Measurements from ENCODE around the gene CDC45.

Gene CDC45

DNA sequence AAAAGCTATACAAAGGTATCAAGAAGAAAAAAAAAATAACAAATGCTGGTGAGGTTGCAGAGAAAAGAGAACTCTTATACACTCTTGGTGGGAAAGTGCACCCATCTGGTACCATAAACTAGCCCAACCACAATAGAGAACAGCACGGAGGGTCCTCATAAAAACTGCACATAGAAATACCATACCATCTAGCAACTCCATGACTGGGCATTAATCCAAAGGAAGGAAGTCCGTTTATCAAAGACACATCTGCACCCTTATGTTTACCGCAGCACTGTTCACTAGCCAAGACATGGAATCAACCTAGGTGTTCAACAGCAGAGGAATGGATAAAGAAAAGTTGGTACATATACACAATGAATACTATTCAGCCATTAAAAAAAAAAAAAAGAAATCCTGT lies 55.3 kb downstream of the CDC45 start:
- H3K4me1 ChIP-seq (ENCODE audit: control insufficient read depth, insufficient read depth, low read depth, low read length) = peaks cover 2% of the 10 kb centered on the region
- no peak overlapping the region for H3K9ac ChIP-seq (ENCODE audit: low read length)
- 65% methylated on average over 2 of the region's 3 CpGs for WGBS
- H3K14ac ChIP-seq (ENCODE audit: low read length in 2 of 2) = no peak overlapping the region
- H3K4me3 ChIP-seq (ENCODE audit: insufficient read depth in 1 of 2, low read depth in 1 of 2, low read length in 2 of 2) = no peak overlapping the region
- H3K9me3 ChIP-seq (ENCODE audit: control insufficient read depth, low read length) = no peaks in the 10 kb centered on the region
- H3K27me3 ChIP-seq (ENCODE audit: control insufficient read depth in 1 of 2, insufficient read depth in 1 of 2, low read length in 2 of 2) = peaks cover 7 to 14% of the 10 kb centered on the region in 2 experiments
- H2AK5ac ChIP-seq (ENCODE audit: low read length, severe bottlenecking) = no peak overlapping the region
- H2BK15ac ChIP-seq (ENCODE audit: low read depth, poor library complexity, severe bottlenecking) = no peak overlapping the region
- H3K27ac ChIP-seq (ENCODE audit: low read length, poor library complexity, severe bottlenecking) = no peak overlapping the region
- H3K4me2 ChIP-seq (ENCODE audit: low read length, poor library complexity, severe bottlenecking) = no peak overlapping the region
- H3K18ac ChIP-seq (ENCODE audit: low read depth in 1 of 2, low read length in 2 of 2) = no peak overlapping the region
- no peak overlapping the region for H2BK120ac ChIP-seq (ENCODE audit: low read depth, low read length)
- H2BK5ac ChIP-seq (ENCODE audit: low read depth, low read length, poor library complexity, severe bottlenecking) = no peak overlapping the region
- H2BK12ac ChIP-seq (ENCODE audit: low read length in 2 of 2) = no peak overlapping the region
- H3K23ac ChIP-seq (ENCODE audit: low read length in 2 of 2) = no peak overlapping the region
- no peak overlapping the region for H2AFZ ChIP-seq (ENCODE audit: low read depth, low read length)
- no peaks in the 10 kb centered on the region for H3K36me3 ChIP-seq (ENCODE audit: control insufficient read depth in 1 of 2, insufficient read depth in 2 of 2, low read depth in 1 of 2, low read length in 2 of 2)
- no peak overlapping the region for H4K91ac ChIP-seq (ENCODE audit: low read length)
- no peak for DNase-seq
- no peak overlapping the region for H4K8ac ChIP-seq (ENCODE audit: low read length)
- H3K79me1 ChIP-seq (replicated peaks; ENCODE audit: low read length, poor library complexity, severe bottlenecking) = no peaks in the 10 kb centered on the region
- no peak overlapping the region for H3K4ac ChIP-seq (ENCODE audit: low read depth in 1 of 2, low read length in 2 of 2)

DNA sequence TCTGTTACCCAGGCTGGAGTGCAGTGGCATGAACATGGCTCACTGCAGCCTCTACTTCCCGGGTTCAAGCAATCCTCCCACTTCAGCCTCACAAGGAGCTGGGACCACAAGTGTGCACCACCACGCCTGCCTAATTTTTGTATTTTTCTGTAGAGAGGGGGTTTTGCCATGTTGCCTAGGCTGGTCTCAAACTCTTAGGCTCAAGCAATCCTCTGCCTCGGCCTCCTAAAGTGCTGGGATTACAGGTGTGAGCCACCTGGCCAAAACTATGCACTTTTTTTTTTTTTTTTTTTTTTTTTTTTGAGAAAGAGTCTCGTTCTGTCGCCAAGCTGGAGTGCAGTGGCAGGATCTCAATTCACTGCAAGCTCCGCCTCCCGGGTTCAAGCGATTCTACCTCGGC lies 56.8 kb downstream of the CDC45 start:
- Histone ChIP-seq H4K91ac (ENCODE audit: low read length) (no peak overlapping the region), H3K4me3 (ENCODE audit: insufficient read depth in 1 of 2, low read depth in 1 of 2, low read length in 2 of 2) (no peak overlapping the region), H4K8ac (ENCODE audit: low read length) (no peak overlapping the region), H3K79me1 (replicated peaks; ENCODE audit: low read length, poor library complexity, severe bottlenecking) (no peaks in the 10 kb centered on the region), H2BK5ac (ENCODE audit: low read depth, low read length, poor library complexity, severe bottlenecking) (no peak overlapping the region), H3K36me3 (ENCODE audit: control insufficient read depth in 1 of 2, insufficient read depth in 2 of 2, low read depth in 1 of 2, low read length in 2 of 2) (no peaks in the 10 kb centered on the region), H3K27me3 (ENCODE audit: control insufficient read depth in 1 of 2, insufficient read depth in 1 of 2, low read length in 2 of 2) (peaks cover 0 to 21% of the 10 kb centered on the region in 2 experiments), H2AFZ (ENCODE audit: low read depth, low read length) (no peak overlapping the region), H3K4ac (ENCODE audit: low read depth in 1 of 2, low read length in 2 of 2) (no peak overlapping the region), H2BK120ac (ENCODE audit: low read depth, low read length) (no peak overlapping the region), H3K18ac (ENCODE audit: low read depth in 1 of 2, low read length in 2 of 2) (no peak overlapping the region), H3K4me2 (ENCODE audit: low read length, poor library complexity, severe bottlenecking) (no peak overlapping the region), H3K9me3 (ENCODE audit: control insufficient read depth, low read length) (no peaks in the 10 kb centered on the region), H3K27ac (ENCODE audit: low read length, poor library complexity, severe bottlenecking) (no peak overlapping the region), H3K23ac (ENCODE audit: low read length in 2 of 2) (no peak overlapping the region), H2AK5ac (ENCODE audit: low read length, severe bottlenecking) (no peak overlapping the region), H3K14ac (ENCODE audit: low read length in 2 of 2) (no peak overlapping the region), H3K4me1 (ENCODE audit: control insufficient read depth, insufficient read depth, low read depth, low read length) (no peaks in the 10 kb centered on the region), H2BK12ac (ENCODE audit: low read length in 2 of 2) (no peak overlapping the region), H3K9ac (ENCODE audit: low read length) (no peak overlapping the region), H2BK15ac (ENCODE audit: low read depth, poor library complexity, severe bottlenecking) (no peak overlapping the region)
- WGBS = 91% methylated on average over 7 of the region's 9 CpGs
- no peak for DNase-seq

DNA sequence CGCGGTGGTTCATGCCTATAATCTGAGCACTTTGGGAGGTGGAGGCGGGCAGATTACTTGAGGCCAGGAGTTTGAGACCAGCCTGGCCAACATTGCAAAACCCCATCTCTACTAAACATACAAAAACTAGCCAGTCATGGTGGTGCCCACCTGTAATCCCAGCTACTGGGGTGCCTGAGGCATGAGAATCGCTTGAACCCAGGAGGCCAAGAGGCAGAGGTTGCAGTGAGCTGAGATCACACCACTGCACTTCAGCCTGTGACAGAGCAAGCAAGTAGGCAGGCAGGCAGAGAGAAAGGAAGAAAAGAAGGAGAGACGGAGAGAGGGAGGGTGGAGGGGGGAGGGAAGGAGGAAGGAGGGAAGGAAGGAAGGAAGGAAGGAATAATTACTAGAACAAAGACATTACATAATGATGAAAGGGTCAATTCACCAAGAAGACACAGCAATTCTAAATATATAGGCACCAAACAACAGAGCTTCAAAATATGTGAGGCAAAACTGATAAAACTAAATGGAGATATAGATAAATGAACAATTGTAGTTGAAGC lies 58.3 kb downstream of the CDC45 start:
- Histone ChIP-seq H3K23ac (ENCODE audit: low read length in 2 of 2) (no peak overlapping the region), H2BK15ac (ENCODE audit: low read depth, poor library complexity, severe bottlenecking) (no peak overlapping the region), H3K27ac (ENCODE audit: low read length, poor library complexity, severe bottlenecking) (no peak overlapping the region), H3K18ac (ENCODE audit: low read depth in 1 of 2, low read length in 2 of 2) (no peak overlapping the region), H4K8ac (ENCODE audit: low read length) (no peak overlapping the region), H2AK5ac (ENCODE audit: low read length, severe bottlenecking) (no peak overlapping the region), H3K14ac (ENCODE audit: low read length in 2 of 2) (no peak overlapping the region), H2BK120ac (ENCODE audit: low read depth, low read length) (no peak overlapping the region), H3K4me2 (ENCODE audit: low read length, poor library complexity, severe bottlenecking) (no peak overlapping the region), H2BK12ac (ENCODE audit: low read length in 2 of 2) (no peak overlapping the region), H2BK5ac (ENCODE audit: low read depth, low read length, poor library complexity, severe bottlenecking) (no peak overlapping the region), H3K4me3 (ENCODE audit: insufficient read depth in 1 of 2, low read depth in 1 of 2, low read length in 2 of 2) (no peak overlapping the region), H3K4me1 (ENCODE audit: control insufficient read depth, insufficient read depth, low read depth, low read length) (no peaks in the 10 kb centered on the region), H3K4ac (ENCODE audit: low read depth in 1 of 2, low read length in 2 of 2) (no peak overlapping the region), H3K36me3 (ENCODE audit: control insufficient read depth in 1 of 2, insufficient read depth in 2 of 2, low read depth in 1 of 2, low read length in 2 of 2) (no peaks in the 10 kb centered on the region), H3K27me3 (ENCODE audit: control insufficient read depth in 1 of 2, insufficient read depth in 1 of 2, low read length in 2 of 2) (peaks cover 0 to 22% of the 10 kb centered on the region in 2 experiments), H3K79me1 (replicated peaks; ENCODE audit: low read length, poor library complexity, severe bottlenecking) (no peaks in the 10 kb centered on the region), H2AFZ (ENCODE audit: low read depth, low read length) (no peak overlapping the region), H4K91ac (ENCODE audit: low read length) (no peak overlapping the region), H3K9me3 (ENCODE audit: control insufficient read depth, low read length) (no peaks in the 10 kb centered on the region), H3K9ac (ENCODE audit: low read length) (no peak overlapping the region)
- DNase-seq = no peak
- 94% methylated on average over 4 of the region's 5 CpGs for WGBS

DNA sequence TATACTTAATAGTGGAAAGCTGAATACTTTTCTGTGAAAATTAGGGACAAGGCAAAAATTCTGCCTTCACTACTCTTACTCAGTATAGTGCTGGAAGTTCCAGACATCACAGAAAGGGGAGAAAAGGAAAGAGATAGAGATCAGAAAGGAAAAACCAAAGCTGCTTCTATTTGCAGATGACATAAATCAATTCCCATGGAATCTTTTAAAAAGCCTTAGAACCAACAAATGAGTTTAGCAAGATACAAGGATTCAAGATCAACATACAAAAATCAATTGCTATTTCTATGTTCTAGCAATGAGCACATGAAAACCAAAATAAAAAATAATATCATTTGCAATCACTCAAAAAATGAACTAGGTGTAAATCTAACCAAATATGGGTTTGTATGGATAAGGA lies 60.7 kb downstream of the CDC45 start:
- H2BK15ac ChIP-seq (ENCODE audit: low read depth, poor library complexity, severe bottlenecking) = no peak overlapping the region
- no peaks in the 10 kb centered on the region for H3K4me1 ChIP-seq (ENCODE audit: control insufficient read depth, insufficient read depth, low read depth, low read length)
- no peak overlapping the region for H3K4ac ChIP-seq (ENCODE audit: low read depth in 1 of 2, low read length in 2 of 2)
- no peak overlapping the region for H2AK5ac ChIP-seq (ENCODE audit: low read length, severe bottlenecking)
- DNase-seq = no peak
- H3K27ac ChIP-seq (ENCODE audit: low read length, poor library complexity, severe bottlenecking) = no peak overlapping the region
- H3K4me2 ChIP-seq (ENCODE audit: low read length, poor library complexity, severe bottlenecking) = no peak overlapping the region
- H3K18ac ChIP-seq (ENCODE audit: low read depth in 1 of 2, low read length in 2 of 2) = no peak overlapping the region
- H3K9me3 ChIP-seq (ENCODE audit: control insufficient read depth, low read length) = no peaks in the 10 kb centered on the region
- H4K91ac ChIP-seq (ENCODE audit: low read length) = no peak overlapping the region
- H3K79me1 ChIP-seq (replicated peaks; ENCODE audit: low read length, poor library complexity, severe bottlenecking) = no peaks in the 10 kb centered on the region
- H3K4me3 ChIP-seq (ENCODE audit: insufficient read depth in 1 of 2, low read depth in 1 of 2, low read length in 2 of 2) = no peak overlapping the region
- H2BK120ac ChIP-seq (ENCODE audit: low read depth, low read length) = no peak overlapping the region
- peaks cover 7 to 31% of the 10 kb centered on the region in 2 experiments for H3K27me3 ChIP-seq (ENCODE audit: control insufficient read depth in 1 of 2, insufficient read depth in 1 of 2, low read length in 2 of 2)
- H2BK12ac ChIP-seq (ENCODE audit: low read length in 2 of 2) = no peak overlapping the region
- H3K23ac ChIP-seq (ENCODE audit: low read length in 2 of 2) = no peak overlapping the region
- no peaks in the 10 kb centered on the region for H3K36me3 ChIP-seq (ENCODE audit: control insufficient read depth in 1 of 2, insufficient read depth in 2 of 2, low read depth in 1 of 2, low read length in 2 of 2)
- no peak overlapping the region for H2BK5ac ChIP-seq (ENCODE audit: low read depth, low read length, poor library complexity, severe bottlenecking)
- H2AFZ ChIP-seq (ENCODE audit: low read depth, low read length) = no peak overlapping the region
- no peak overlapping the region for H4K8ac ChIP-seq (ENCODE audit: low read length)
- no peak overlapping the region for H3K9ac ChIP-seq (ENCODE audit: low read length)
- no peak overlapping the region for H3K14ac ChIP-seq (ENCODE audit: low read length in 2 of 2)
